ENCODE data around the gene ADRA2A.

DNA sequence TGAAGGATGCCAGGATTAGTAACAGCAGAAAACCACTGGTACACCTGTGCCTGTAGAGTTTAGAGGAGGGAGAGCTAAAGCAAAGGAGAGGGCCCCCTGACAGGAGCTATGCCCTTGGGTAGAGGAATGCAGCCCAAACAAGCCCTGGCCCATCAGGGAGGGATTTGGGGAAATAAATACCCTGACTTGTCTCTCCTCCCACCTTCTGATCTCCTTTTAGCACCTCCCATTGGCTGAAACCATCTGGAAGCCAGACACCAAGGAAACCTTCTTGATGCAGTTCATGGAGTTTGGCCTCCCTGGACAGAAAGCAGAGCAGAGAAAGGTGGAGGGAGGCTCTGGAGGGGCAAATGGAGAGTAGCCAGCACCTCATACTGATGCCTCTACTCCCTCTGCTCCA, 45.3 kb downstream of the ADRA2A start:
- no peak for TF ChIP-seq POLR2A (IDR thresholded peaks at IDR 0.05)
- TF ChIP-seq, protein P1, sequence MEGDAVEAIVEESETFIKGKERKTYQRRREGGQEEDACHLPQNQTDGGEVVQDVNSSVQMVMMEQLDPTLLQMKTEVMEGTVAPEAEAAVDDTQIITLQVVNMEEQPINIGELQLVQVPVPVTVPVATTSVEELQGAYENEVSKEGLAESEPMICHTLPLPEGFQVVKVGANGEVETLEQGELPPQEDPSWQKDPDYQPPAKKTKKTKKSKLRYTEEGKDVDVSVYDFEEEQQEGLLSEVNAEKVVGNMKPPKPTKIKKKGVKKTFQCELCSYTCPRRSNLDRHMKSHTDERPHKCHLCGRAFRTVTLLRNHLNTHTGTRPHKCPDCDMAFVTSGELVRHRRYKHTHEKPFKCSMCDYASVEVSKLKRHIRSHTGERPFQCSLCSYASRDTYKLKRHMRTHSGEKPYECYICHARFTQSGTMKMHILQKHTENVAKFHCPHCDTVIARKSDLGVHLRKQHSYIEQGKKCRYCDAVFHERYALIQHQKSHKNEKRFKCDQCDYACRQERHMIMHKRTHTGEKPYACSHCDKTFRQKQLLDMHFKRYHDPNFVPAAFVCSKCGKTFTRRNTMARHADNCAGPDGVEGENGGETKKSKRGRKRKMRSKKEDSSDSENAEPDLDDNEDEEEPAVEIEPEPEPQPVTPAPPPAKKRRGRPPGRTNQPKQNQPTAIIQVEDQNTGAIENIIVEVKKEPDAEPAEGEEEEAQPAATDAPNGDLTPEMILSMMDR (IDR thresholded peaks at IDR 0.05) = no peak
